Muscle layer of duodenum (tissue), 2 donors: ENCODE results near the gene PDGFD.

Experiments
- H3K27ac ChIP-seq: one replicate; pipeline ENCODE4 v1.7.0; 2013; ENCODE audit warnings: mild to moderate bottlenecking, low read length
- H3K27me3 ChIP-seq: one replicate; pipeline ENCODE4 v1.7.0; 2013; ENCODE audit warnings: low read depth, mild to moderate bottlenecking, control low read depth, low read length
- H3K36me3 ChIP-seq, 2 donors: one replicate each; pipeline ENCODE4 v1.7.0; 2013; ENCODE audit warnings: low read length in 2 of 2, control low read depth in 1 of 2, mild to moderate bottlenecking in 1 of 2; ENCODE audit not compliant: insufficient read depth in 2 of 2, control insufficient read depth in 1 of 2
- H3K4me1 ChIP-seq, 2 donors: one replicate each; pipeline ENCODE4 v1.7.0; 2013; ENCODE audit warnings: low read length in 2 of 2, mild to moderate bottlenecking in 2 of 2, control low read depth in 1 of 2, moderate library complexity in 1 of 2; ENCODE audit not compliant: insufficient read depth in 2 of 2, control insufficient read depth in 1 of 2
- H3K4me3 ChIP-seq, 2 donors: one replicate each; pipeline ENCODE4 v1.7.0; 2013; ENCODE audit warnings: low read length in 2 of 2, low read depth in 1 of 2, mild to moderate bottlenecking in 1 of 2
- H3K9me3 ChIP-seq, 2 donors: one replicate each; pipeline ENCODE4 v1.7.0; 2013; ENCODE audit warnings: low read length in 2 of 2, control low read depth in 1 of 2, mild to moderate bottlenecking in 1 of 2; ENCODE audit not compliant: control insufficient read depth in 1 of 2
- donor health status: healthy.

Gene PDGFD

GRCh38 chr11:103995896-103996295, 168.1 kb downstream of the PDGFD start:
- H3K27ac ChIP-seq = no peak overlapping the region
- H3K9me3 ChIP-seq = no peaks in the 10 kb centered on the region
- peaks cover 0 to 12% of the 10 kb centered on the region in 2 donors for H3K4me1 ChIP-seq

GRCh38 chr11:103994518-103994917, 169.4 kb downstream of the PDGFD start:
- Histone ChIP-seq H3K36me3 (no peaks in the 10 kb centered on the region), H3K4me3 (no peak overlapping the region), H3K9me3 (no peaks in the 10 kb centered on the region)

More at GRCh38 chr11:103995896-103996295, 168.1 kb downstream of the PDGFD start:
- Histone ChIP-seq H3K36me3 (no peaks in the 10 kb centered on the region), H3K27me3 (no peaks in the 10 kb centered on the region), H3K4me3 (no peak overlapping the region)

GRCh38 chr11:103994094-103994493, 169.9 kb downstream of the PDGFD start:
- H3K4me1 ChIP-seq = peaks cover 0 to 12% of the 10 kb centered on the region in 2 donors
- H3K4me3 ChIP-seq = no peak overlapping the region
- no peaks in the 10 kb centered on the region for H3K9me3 ChIP-seq
- no peak overlapping the region for H3K27ac ChIP-seq
- no peaks in the 10 kb centered on the region for H3K27me3 ChIP-seq
- H3K36me3 ChIP-seq = no peaks in the 10 kb centered on the region

More at GRCh38 chr11:103994518-103994917, 169.4 kb downstream of the PDGFD start:
- Histone ChIP-seq H3K4me1 (peaks cover 0 to 12% of the 10 kb centered on the region in 2 donors), H3K27ac (no peak overlapping the region), H3K27me3 (no peaks in the 10 kb centered on the region)

GRCh38 chr11:103993507-103993906, 170.4 kb downstream of the PDGFD start:
- H3K9me3 ChIP-seq = no peaks in the 10 kb centered on the region
- H3K4me1 ChIP-seq = peaks cover 0 to 12% of the 10 kb centered on the region in 2 donors

GRCh38 chr11:103988595-103988969, 175.4 kb downstream of the PDGFD start:
- no peak overlapping the region for H3K4me3 ChIP-seq
- no peak overlapping the region for H3K27ac ChIP-seq
- H3K27me3 ChIP-seq = no peaks in the 10 kb centered on the region
- no peaks in the 10 kb centered on the region for H3K36me3 ChIP-seq
- H3K4me1 ChIP-seq = peaks cover 0 to 1% of the 10 kb centered on the region in 2 donors
- H3K9me3 ChIP-seq = no peaks in the 10 kb centered on the region

More at GRCh38 chr11:103993507-103993906, 170.4 kb downstream of the PDGFD start:
- no peak overlapping the region for H3K27ac ChIP-seq
- H3K36me3 ChIP-seq = no peaks in the 10 kb centered on the region
- H3K27me3 ChIP-seq = no peaks in the 10 kb centered on the region
- H3K4me3 ChIP-seq = no peak overlapping the region

- H3K4me3 ChIP-seq = no peak overlapping the region
- H3K9me3 ChIP-seq = no peaks in the 10 kb centered on the region
- no peaks in the 10 kb centered on the region for H3K36me3 ChIP-seq
- H3K4me1 ChIP-seq = no peaks in the 10 kb centered on the region
- no peak overlapping the region for H3K27ac ChIP-seq
- H3K27me3 ChIP-seq = no peaks in the 10 kb centered on the region
Observed at GRCh38 chr11:103987629-103988594, 176.0 kb downstream of the PDGFD start.

GRCh38 chr11:103985041-103985440, 178.9 kb downstream of the PDGFD start:
- H3K4me3 ChIP-seq = no peak overlapping the region
- H3K4me1 ChIP-seq = no peaks in the 10 kb centered on the region
- H3K36me3 ChIP-seq = no peaks in the 10 kb centered on the region
- no peak overlapping the region for H3K27ac ChIP-seq
- no peaks in the 10 kb centered on the region for H3K27me3 ChIP-seq
- no peaks in the 10 kb centered on the region for H3K9me3 ChIP-seq

- Histone ChIP-seq H3K27ac (no peak overlapping the region), H3K27me3 (no peaks in the 10 kb centered on the region)
Observed at GRCh38 chr11:103980108-103980507, 183.8 kb downstream of the PDGFD start.

GRCh38 chr11:103978616-103979595, 185.0 kb downstream of the PDGFD start:
- Histone ChIP-seq H3K36me3 (no peaks in the 10 kb centered on the region), H3K4me1 (no peaks in the 10 kb centered on the region), H3K9me3 (no peaks in the 10 kb centered on the region), H3K4me3 (no peak overlapping the region), H3K27me3 (no peaks in the 10 kb centered on the region), H3K27ac (no peak overlapping the region)

More at GRCh38 chr11:103980108-103980507, 183.8 kb downstream of the PDGFD start:
- Histone ChIP-seq H3K4me1 (no peaks in the 10 kb centered on the region), H3K36me3 (no peaks in the 10 kb centered on the region), H3K4me3 (no peak overlapping the region), H3K9me3 (no peaks in the 10 kb centered on the region)

- Histone ChIP-seq H3K27ac (no peak overlapping the region), H3K36me3 (no peaks in the 10 kb centered on the region), H3K27me3 (no peaks in the 10 kb centered on the region), H3K9me3 (no peaks in the 10 kb centered on the region), H3K4me3 (no peak overlapping the region), H3K4me1 (no peaks in the 10 kb centered on the region)
Observed at GRCh38 chr11:103972013-103972412, 191.9 kb downstream of the PDGFD start.

- no peaks in the 10 kb centered on the region for H3K27me3 ChIP-seq
- H3K27ac ChIP-seq = no peak overlapping the region
- no peak overlapping the region for H3K4me3 ChIP-seq
- no peaks in the 10 kb centered on the region for H3K36me3 ChIP-seq
- H3K9me3 ChIP-seq = no peaks in the 10 kb centered on the region
- no peaks in the 10 kb centered on the region for H3K4me1 ChIP-seq
Observed at GRCh38 chr11:103970701-103971249, 193.2 kb downstream of the PDGFD start.
